Measurements from ENCODE around the gene AMH.
"Not testable (repeated sequence)": the region's sequence is repeated elsewhere in the genome, so short reads cannot be mapped to it uniquely, and the experiment has no call there.

AMH gene

DNA sequence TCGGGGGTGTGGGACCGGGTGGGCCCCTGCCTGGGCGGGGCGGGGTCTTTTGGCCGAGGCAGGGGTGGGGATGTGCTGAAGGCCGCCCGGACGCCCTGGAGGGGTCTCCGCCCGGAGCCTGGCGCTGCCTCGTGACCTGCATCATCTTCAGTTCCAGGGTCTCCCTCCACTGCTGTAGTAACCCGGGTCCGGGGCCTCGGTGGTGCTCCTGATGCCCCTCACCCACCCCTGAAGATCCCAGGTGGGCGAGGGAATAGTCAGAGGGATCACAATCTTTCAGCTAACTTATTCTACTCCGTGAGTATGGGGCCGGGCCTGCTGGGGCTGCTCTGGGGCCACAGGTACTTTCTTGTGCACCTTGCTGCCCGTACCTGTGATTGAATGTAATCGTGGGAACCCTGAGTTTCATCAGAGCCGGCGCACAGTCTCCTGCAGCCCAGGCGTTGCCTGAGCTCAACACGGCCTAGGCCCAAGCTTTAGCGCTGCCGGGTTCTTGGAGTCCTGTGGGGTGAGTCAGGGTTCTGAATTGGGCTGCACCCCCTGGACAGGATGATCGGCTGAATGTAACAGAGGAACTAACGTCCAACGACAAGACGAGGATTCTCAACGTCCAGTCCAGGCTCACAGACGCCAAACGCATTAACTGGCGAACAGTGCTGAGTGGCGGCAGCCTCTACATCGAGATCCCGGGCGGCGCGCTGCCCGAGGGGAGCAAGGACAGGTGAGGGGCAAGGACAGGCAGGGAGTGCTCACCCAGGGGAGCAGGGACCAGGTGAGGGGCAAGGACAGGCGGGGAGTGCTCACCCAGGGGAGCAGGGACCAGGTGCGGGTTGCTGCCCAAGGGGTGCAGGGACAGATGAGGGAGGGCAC lies 22.3 kb downstream of the AMH start:
- FAIRE-seq = no peak

GRCh38 chr19:2273356-2274184 lies 24.4 kb downstream of the AMH start:
- FAIRE-seq = no peak

DNA sequence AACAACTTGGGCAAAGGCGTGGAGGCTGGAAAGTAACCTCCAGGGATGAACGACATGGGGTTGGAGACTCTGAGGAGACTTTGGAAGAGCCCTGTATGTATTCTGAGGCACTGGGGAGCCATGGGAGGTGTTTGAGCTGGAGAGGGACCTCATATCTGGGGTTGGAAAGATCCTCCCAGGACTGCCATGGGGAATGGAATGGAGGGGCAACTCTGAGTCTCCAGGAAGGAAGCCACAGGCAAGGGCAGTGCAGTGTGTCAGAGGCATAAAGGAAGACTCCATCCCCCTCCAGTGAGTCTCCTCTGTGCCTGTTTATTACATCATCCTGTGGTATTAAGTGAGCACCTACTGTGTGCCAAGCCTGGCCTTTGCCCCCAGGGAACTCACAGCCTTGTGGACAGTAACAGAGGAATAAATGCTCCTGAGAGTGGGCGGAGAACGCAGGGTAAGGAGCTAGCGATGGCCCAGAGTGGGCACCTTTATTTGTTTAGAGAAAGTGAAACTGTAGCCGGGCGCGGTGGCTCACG lies 25.1 kb downstream of the AMH start:
- FAIRE-seq = no peak

DNA sequence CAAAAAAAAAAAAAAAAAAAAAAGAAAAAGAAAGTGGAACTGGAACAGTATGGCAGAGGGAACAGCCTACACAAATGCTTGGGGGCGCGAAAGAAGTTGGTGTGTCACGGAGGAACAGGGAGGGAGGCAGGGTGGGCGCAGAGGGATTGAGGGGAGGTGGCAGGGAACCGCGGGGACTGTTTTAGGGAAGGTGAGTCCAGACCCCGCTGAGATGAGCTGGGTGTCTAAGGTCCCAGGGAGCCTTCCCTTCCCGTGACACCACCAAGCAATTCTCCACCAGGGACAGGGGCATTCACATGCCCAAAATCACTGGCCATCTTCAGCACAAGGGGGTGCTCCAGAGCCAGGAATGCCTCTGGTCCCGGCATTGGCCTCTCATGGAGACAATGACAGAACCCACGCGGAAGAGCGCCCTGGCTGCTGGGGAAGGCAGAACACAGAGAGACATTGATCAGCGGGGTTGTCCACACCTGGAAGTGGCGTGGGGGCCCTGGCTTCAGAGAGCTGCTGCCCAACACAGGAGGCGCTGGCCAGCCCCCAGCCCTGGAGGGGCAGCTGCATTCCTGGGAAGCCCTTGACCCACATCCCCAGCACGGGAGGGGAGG lies 25.9 kb downstream of the AMH start:
- no peak for FAIRE-seq

DNA sequence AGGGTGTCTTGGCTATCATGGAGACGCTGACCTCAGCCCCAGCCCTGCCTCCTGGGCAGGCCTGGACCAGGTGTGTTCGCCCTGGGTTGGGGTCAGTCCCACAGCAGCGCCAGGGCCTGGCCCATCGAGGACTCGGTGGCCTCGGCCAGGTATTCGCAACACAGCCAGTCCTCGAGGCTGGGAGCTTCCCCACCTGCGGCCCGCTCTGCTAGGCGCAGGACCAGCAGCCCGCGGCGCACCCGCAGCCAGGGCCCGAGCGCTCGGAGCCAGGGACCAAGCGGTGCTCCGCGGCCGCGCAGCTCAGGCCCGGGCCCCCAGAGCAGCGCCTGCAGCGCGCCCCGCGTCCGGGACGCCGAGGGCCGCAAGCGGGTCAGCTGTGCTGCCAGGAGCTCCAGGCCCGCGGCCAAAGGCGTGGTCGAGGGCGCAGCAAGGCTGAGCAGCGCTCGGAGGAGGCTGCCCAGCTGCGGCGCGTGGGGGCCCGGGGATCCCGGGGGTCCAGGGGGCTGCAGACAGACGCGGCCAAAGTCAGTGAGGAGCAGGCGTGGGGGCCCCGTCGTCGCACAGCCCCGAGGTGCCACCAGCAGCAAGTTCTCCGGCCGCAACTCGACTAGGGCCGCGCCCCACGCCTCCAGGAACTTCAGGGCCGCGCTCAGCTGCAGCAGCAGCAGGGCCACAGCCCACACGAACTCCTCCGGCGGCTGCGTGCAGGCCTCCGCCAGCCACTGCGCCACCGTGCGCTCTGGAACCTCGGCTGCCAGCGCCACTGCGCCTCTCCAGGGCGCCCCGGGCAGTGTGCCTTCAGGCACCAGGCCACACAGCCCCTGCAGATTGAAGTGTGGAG lies 26.7 kb downstream of the AMH start:
- FAIRE-seq = no peak

- no peak for FAIRE-seq
Measured at GRCh38 chr19:2276429-2276986, 27.4 kb downstream of the AMH start.

- FAIRE-seq = no peak
Measured at GRCh38 chr19:2277138-2277537, 28.0 kb downstream of the AMH start.

- FAIRE-seq = no peak
Measured at GRCh38 chr19:2278459-2279158, 29.5 kb downstream of the AMH start.

DNA sequence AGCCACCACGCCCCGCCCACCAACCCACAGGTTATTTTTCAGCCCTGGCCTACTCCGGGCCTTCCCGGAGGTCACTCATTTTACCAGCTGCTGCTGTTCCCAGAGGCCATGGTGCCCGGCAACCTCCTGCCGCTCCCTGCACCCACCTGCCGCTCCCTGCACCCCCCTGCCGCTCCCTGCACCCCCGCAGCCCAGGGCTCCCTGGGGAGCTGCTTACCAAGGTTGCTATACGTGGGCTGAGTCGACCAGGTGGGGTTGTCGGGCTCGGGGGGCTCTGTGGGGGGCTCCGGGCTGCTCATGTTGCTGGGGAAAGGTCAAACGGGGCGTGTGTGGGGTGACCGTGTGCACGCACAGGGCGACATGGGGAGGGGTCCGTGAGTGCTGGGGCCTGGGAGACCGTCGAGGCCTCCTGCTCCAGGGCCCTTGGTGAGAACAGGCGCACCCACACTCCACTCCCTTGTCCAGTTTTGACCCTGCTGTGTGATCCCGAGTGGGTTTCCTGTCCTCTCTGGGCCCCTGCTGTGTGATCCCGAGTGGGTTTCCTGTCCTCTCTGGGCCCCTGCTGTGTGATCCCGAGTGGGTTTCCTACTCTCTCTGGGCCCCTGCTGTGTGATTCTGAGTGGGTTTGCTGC lies 31.6 kb downstream of the AMH start:
- FAIRE-seq = no peak

DNA sequence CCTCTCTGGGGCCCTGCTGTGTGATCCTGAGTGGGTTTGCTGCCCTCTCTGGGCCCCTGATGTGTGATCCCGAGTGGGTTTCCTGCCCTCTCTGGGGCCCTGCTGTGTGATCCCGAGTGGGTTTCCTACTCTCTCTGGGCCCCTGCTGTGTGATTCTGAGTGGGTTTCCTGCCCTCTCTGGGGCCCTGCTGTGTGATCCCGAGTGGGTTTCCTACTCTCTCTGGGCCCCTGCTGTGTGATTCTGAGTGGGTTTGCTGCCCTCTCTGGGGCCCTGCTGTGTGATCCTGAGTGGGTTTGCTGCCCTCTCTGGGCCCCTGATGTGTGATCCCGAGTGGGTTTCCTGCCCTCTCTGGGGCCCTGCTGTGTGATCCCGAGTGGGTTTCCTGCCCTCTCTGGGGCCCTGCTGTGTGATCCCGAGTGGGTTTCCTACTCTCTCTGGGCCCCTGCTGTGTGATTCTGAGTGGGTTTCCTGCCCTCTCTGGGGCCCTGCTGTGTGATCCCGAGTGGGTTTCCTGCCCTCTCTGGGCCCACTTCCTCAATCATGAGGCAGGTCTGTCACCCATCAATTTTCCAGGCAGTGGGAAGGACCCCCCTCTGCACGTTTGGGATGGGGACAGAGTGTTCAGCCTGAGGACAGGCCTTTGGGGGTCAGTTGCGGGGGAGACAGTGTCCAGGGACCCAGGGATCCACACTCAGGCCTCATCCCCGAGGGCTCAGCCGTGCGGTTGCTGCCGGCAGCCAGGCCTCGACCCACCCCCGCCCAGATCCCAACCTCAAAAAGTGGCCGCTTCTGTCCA lies 32.3 kb downstream of the AMH start:
- FAIRE-seq = not testable (repeated sequence)

DNA sequence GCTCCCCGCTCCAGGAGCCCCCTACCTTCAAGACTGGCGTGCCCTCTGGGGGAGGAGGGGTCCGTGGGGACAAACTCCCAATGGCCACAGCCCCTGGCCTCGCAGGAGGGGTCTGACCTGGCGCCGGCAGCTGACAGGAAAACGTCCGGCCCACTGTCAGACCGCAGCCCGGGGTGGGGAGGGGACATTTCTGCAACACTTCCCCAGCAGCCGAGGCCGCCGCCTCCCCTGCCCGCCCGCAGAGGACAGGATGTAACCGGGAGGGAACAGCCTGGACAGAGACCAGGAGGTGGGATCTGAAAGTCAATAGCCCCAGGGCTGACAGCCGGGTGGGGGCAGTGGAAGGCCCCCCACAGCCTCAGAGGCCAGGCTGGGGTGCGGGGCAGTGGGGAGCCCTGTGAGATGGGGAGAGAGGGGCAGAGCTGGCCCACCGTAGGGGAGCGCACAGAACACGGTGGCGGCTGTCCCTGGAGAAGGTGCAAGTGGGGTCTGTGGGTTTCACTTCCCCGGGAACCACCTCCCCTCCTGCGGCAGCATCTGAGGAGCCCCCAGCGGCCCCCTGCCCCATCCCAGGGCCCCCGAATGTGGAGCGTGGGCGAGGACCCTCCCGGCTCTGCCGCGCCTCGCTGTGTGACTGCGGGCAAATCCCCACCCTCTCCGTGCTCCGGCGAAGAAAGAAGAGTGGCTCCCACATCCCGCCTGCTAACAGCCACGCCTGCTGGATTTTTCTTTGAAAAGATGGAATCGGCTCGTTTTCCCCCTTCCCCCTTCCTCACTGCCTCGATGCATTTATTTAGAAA lies 33.1 kb downstream of the AMH start, which contains the start of gene PEAK3:
TSS of gene PEAK3 (minus strand) at position 114 of the 800 bp plus-strand sequence. CDS start 1,244 bp downstream, outside the sequence.
- no peak for FAIRE-seq

DNA sequence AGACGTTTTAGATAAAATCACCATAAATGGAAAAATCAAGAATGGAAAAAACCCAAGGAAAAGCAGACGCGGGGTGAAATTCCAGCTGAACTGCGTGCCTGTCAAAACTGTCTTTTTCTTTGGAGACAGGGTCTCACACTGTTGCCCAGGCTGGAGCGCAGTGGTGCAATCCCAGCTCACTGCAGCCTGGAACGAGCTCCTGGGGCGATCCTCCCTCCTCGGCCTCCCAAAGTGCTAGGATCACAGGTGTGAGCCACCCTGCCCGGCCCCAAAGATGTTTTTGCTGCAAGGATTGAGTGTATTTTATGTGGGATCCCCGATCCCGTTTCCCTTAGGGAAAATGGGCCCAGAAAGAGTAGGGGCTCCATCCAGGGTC lies 33.7 kb downstream of the AMH start:
- no peak for FAIRE-seq

DNA sequence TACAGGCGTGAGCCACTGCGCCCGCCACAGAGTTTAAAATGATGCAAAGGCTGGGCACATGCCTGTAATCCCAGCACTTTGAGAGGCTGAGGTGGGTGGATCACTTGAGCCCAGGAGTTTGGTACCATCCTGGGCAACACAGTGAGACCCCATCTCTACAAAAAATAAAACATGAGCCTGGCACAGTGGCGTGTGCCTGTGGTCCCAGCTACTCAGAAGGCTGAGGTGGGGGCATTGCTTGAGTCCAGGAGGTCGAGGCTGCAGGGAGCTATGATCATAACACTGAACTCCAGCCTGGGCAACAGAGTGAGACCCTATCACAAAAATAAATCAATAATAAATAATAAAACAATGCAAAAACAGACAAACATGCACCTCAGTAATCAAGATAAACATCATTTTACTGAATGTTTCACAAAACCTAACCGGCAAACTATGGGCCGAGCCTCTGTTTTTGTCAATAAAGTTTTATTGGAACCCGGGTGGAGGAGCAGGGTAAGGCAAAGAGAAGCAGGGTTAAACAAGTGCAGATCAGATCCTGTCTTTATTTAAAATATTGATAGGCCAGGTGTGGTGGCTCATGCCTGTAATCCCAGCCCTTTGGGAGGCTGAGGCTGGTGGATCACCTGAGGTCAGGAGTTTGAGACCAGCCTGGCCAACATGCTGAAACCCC lies 34.8 kb downstream of the AMH start:
- FAIRE-seq = no peak

DNA sequence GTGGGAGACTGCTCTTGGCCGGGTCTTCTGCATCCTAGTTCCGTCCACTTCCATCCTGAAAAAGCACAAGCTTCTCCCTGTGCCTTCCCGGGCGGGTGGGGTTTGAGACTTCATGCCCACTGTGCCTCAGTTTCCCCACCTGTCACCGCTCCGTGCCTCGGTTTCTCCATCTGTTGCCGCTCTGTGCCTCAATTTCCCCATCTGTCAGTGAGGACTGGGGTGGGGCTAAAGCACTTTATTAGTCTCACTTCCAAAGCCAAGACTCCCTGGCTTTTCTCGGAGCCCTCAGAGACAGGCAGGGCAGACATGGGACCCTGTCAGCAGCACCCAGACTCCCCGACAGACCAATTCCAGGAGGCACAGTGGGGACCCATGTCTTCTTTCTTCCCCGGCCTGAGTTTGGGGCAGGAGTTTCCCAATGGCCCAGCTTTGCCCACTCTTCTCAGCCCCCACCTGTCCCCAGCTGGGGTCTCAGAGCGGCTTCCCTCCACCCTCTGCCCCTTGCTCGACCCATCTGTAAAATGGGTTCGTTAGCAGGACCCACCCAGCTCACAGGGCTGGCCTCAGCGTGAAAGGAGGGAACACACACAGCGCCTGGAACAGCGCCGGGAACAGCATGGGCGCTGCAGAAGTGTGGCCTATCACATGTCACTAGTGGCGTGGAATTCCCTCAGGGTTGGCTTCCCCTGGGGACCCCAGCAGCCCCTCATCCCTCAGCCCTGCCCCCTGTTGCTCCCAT lies 37.4 kb downstream of the AMH start:
- FAIRE-seq = no peak

GRCh38 chr19:2287585-2288337 lies 38.6 kb downstream of the AMH start:
- FAIRE-seq = no peak

DNA sequence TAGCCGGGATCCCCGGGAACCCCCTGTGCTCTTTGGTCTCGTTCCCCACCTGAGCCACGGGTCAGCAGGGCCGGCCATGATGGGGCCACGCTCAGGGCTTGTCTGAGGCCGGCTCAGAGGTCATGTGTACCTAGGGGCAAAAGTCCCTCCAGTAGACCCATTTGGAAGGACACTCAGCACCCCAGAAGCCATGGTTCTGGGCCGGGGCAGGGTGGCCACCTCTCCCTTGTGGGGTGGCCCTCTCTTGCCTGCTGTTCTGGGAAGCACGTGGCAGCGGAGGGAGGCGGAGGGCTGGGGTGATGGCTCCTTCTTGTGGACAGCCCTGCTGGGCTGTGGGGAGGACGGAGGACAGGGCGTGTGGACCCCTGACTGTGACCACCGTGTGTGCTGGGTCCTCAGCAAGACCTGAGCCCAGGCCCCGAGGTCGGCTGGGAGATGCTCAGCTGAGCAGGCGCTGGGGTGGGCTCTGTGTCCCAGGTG lies 39.3 kb downstream of the AMH start:
- no peak for FAIRE-seq
